Pancreas (tissue), 10 donors: ENCODE measurements around the gene FAF2. TPM values are rescaled to one million over a fixed set of nuclear protein-coding genes. Genes with fewer than 3 reads are reported as not detected.

Experiments
- ATAC-seq, 4 donors: fragments of 200-7000 bp; cut with Tn5 transposase; one replicate each; pipeline versions ENCODE4 v1.8.0 to v1.9.1; 2020; ENCODE audit warnings: mild to moderate bottlenecking in 4 of 4, moderate library complexity in 4 of 4
- DNase-seq, 6 donors: peaks; one replicate each; pipeline ENCODE4 v3.0.0-alpha.2; 2020
- FAIRE-seq: peaks from 2 replicates; lab custom pipeline; 2012; peaks lifted over from hg19 to GRCh38; lab: Jason Lieb, UNC
- H3K27ac ChIP-seq, 4 donors: fragments of 200-600 bp; sonication (generic); 1 replicate in 3 of 4; 2 replicates in 1 of 4; pipeline versions ENCODE4 v1.5.0 to v1.8.0; 2020
- H3K27me3 ChIP-seq, 4 donors: fragments of 200-600 bp; one replicate each; pipeline ENCODE4 v1.8.0; 2021
- H3K36me3 ChIP-seq, 3 donors: fragments of 200-600 bp; sonication (generic) in 1 of 3; one replicate each; pipeline versions ENCODE4 v1.5.0 to v1.8.0; 2020 to 2021
- H3K4me1 ChIP-seq, 3 donors: fragments of 200-600 bp; one replicate each; pipeline ENCODE4 v1.8.0; 2021
- H3K4me3 ChIP-seq, 4 donors: fragments of 200-600 bp; sonication (generic) in 2 of 4; one replicate each; pipeline versions ENCODE4 v1.5.0 to v1.8.0; 2020 to 2021
- H3K9me3 ChIP-seq, 4 donors: fragments of 200-600 bp; one replicate each; pipeline ENCODE4 v1.8.0; 2021
- WGBS, 2 donors: extraction: QIAGEN DNeasy Blood & Tissue Kit; methylation state at CpG; one replicate each; pipeline ENCODE4 v1.1.7; 2013; 5-methylcytosine and 5-hydroxymethylcytosine counted together
- intact Hi-C, 3 donors: fragments of 100-400 bp; cut with DNase I; formaldehyde crosslinking; loops; one replicate each; pipeline versions ENCODE4 v1.11.1 to v1.14.2; 2022
- polyA plus RNA-seq, 2 donors: library from polyadenylated mRNA; stranded (reverse); fragments of 200-250 nt; gene quantifications; one replicate each; pipeline ENCODE4 v1.2.3, GENCODE V29; 2013
- total RNA-seq, 6 donors: library from RNA; stranded (reverse); fragmentation: NEBNext Ultra II Directional in 4 of 6; extraction: Animal tissue kit (Norgen Biotek cat#: 25700) in 4 of 6; gene quantifications; one replicate each; pipeline versions ENCODE4 v1.2.1 to v1.2.4, GENCODE V29; 2021 to 2023
- TF ChIP-seq, protein P1 (sequence below), 4 donors: fragments of 200-600 bp; sonication (generic) in 3 of 4; IDR thresholded peaks; one replicate each; pipeline versions ENCODE4 v1.5.0 to v1.8.0; 2021; ENCODE audit warnings: antibody characterized with exemption in 4 of 4
- donor health status: healthy with polysubstance abuse.
- donor health status: DM: no; HTN: no; CAD: no; lungs with moderate emphysema.
- donor health status: DM: no; HTN: no; CAD: no.
- donor health status: control.
- donor health status: control.
- donor health status: Bipolar disorder and iron deficiency.
- donor health status: DM: yes; HTN: yes; CAD: no.
- donor health status: DM: no; HTN: no; CAD: no.
- donor health status: DM: no; HTN: no; CAD: no.
- donor health status: DM: yes; HTN: yes; CAD: no.

FAF2 gene
- total and polyA plus RNA-seq, 8 donors: 6.8 to 18.0 (median 15.1) TPM

DNA sequence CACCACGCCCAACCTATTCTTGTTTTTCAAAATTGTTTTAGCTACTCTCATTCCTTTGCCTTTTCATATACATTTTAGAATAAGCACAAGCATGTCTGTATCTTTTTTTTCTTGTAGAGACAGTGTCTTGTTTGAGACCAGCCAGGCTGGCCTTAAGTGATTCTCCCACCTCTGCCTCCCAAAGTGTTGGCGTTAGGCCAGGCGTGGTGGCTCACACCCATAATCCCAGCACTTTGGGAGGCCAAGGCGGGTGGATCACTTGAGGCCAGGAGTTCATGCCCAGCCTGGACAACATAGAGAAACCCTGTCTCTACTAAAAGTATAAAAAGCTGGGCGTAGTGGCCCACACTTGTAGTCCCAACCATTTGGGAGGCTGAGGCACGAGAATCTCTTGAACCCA lies 76.0 kb downstream of the FAF2 start:
- 90 to 92% methylated on average over 6 of the region's 6 CpGs for WGBS, 2 donors
- no peak for FAIRE-seq
- DNase-seq: peak in 1 of 6 donors; percentile 28
- H3K4me3 ChIP-seq: no peak overlapping the region
- no peaks in the 10 kb centered on the region for H3K27me3 ChIP-seq
- no peaks in the 10 kb centered on the region for H3K9me3 ChIP-seq
- no peak overlapping the region for H3K27ac ChIP-seq
- intact Hi-C loops: no loop called here
- TF ChIP-seq, protein P1, sequence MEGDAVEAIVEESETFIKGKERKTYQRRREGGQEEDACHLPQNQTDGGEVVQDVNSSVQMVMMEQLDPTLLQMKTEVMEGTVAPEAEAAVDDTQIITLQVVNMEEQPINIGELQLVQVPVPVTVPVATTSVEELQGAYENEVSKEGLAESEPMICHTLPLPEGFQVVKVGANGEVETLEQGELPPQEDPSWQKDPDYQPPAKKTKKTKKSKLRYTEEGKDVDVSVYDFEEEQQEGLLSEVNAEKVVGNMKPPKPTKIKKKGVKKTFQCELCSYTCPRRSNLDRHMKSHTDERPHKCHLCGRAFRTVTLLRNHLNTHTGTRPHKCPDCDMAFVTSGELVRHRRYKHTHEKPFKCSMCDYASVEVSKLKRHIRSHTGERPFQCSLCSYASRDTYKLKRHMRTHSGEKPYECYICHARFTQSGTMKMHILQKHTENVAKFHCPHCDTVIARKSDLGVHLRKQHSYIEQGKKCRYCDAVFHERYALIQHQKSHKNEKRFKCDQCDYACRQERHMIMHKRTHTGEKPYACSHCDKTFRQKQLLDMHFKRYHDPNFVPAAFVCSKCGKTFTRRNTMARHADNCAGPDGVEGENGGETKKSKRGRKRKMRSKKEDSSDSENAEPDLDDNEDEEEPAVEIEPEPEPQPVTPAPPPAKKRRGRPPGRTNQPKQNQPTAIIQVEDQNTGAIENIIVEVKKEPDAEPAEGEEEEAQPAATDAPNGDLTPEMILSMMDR (IDR thresholded peaks at IDR 0.05): no peak
- peaks cover 0 to 13% (median 9%) of the 10 kb centered on the region in 3 donors for H3K36me3 ChIP-seq
- ATAC-seq: no peak
- H3K4me1 ChIP-seq: no peaks in the 10 kb centered on the region

DNA sequence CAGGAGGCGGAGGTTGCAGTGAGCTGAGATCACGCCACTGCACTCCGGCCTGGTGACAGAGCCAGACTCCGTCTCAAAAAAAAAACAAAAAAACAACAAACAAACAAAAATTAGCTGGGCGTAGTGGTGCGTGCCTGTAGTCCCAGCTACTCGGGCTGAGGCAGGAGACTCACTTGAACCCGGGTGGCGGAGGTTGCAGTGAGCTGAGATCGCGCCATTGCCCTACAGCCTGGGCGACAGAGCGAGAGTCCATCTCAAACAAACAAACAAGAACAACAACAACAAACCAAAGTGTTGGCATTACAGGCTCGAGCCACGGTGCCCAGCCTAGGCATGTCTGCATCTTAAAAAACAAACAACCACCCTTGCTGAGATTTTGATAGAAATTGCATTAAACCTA lies 76.8 kb downstream of the FAF2 start:
- TF ChIP-seq, protein P1 (IDR thresholded peaks at IDR 0.05): no peak
- no peak overlapping the region for H3K27ac ChIP-seq
- H3K27me3 ChIP-seq: no peaks in the 10 kb centered on the region
- H3K36me3 ChIP-seq: peaks cover 4 to 21% (median 16%) of the 10 kb centered on the region in 3 donors
- H3K4me3 ChIP-seq: no peak overlapping the region
- no peaks in the 10 kb centered on the region for H3K9me3 ChIP-seq
- DNase-seq: peak in 1 of 6 donors; percentile 8
- no peak for ATAC-seq
- 92% methylated on average over 15 of the region's 15 CpGs for WGBS, 2 donors
- H3K4me1 ChIP-seq: no peaks in the 10 kb centered on the region
- no peak for FAIRE-seq
- intact Hi-C loops: no loop called here

DNA sequence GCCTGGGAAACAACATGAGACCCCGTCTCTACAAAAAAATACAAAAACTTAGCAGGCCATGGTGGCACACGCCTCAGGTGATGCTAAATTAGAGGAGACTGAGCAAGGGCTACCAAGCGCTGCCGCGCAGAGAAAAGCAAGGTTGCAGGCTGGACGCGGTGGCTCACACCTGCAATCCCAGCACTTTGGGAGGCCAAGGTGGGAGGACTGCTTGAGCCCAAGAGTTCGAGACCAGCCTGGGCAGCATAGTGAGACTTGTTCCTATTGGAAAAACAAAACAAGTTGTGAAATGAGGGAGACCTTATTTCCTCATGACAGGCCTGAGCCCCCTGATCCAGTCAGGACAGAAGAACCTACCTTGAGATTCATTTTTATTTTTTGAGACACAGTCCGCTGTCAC lies 77.5 kb downstream of the FAF2 start:
- TF ChIP-seq, protein P1 (IDR thresholded peaks at IDR 0.05): no peak
- intact Hi-C loops: no loop called here
- peak in 2 of 6 donors; percentile 9 to 24 for DNase-seq
- 96% methylated on average over 9 of the region's 9 CpGs for WGBS, 2 donors
- no peak overlapping the region for H3K4me3 ChIP-seq
- no peaks in the 10 kb centered on the region for H3K9me3 ChIP-seq
- H3K4me1 ChIP-seq: no peaks in the 10 kb centered on the region
- FAIRE-seq: no peak
- H3K36me3 ChIP-seq: peaks cover 4 to 25% (median 16%) of the 10 kb centered on the region in 3 donors
- H3K27ac ChIP-seq: no peak overlapping the region
- no peak for ATAC-seq
- H3K27me3 ChIP-seq: no peaks in the 10 kb centered on the region

DNA sequence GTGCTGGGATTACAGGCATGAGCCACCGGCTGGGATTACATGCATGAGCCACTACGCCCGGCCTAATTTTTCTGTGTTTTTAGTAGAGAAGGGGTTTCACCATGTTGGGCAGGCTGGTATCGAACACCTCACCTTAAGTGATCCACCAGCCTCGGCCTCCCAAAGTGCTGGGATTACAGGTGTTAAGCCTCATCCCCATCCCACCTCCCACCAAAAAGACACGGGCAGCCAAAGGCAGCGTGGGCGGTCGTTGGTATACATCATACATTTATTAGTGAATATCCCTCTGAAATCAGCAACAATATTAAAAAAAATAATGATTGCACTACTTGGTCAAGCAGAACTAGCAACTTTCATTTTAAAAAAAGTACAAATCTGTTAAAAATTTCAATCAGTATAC lies 78.3 kb downstream of the FAF2 start:
- TF ChIP-seq, protein P1 (IDR thresholded peaks at IDR 0.05): no peak
- H3K36me3 ChIP-seq: peaks cover 11 to 33% (median 16%) of the 10 kb centered on the region in 3 donors
- FAIRE-seq: no peak
- ATAC-seq: no peak
- WGBS, 2 donors: 96 to 97% methylated on average over 9 of the region's 9 CpGs
- intact Hi-C loops: no loop called here
- H3K27ac ChIP-seq: no peak overlapping the region
- peak in 1 of 6 donors; percentile 17 for DNase-seq
- H3K4me1 ChIP-seq: no peaks in the 10 kb centered on the region
- no peaks in the 10 kb centered on the region for H3K9me3 ChIP-seq
- no peaks in the 10 kb centered on the region for H3K27me3 ChIP-seq
- no peak overlapping the region for H3K4me3 ChIP-seq
